IPS-NIHi11 (cell line): Measurements from ENCODE around the gene NPFF.
"Not testable (repeated sequence)": the region's sequence is repeated elsewhere in the genome, so short reads cannot be mapped to it uniquely, and the experiment has no call there.

ENCODE experiments used
- DNase-seq: peaks from one replicate; pipeline ENCODE4 v3.0.0; 2012; ENCODE audit warnings: mixed read lengths, low spot score

Gene NPFF, protein sequence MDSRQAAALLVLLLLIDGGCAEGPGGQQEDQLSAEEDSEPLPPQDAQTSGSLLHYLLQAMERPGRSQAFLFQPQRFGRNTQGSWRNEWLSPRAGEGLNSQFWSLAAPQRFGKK

DNA sequence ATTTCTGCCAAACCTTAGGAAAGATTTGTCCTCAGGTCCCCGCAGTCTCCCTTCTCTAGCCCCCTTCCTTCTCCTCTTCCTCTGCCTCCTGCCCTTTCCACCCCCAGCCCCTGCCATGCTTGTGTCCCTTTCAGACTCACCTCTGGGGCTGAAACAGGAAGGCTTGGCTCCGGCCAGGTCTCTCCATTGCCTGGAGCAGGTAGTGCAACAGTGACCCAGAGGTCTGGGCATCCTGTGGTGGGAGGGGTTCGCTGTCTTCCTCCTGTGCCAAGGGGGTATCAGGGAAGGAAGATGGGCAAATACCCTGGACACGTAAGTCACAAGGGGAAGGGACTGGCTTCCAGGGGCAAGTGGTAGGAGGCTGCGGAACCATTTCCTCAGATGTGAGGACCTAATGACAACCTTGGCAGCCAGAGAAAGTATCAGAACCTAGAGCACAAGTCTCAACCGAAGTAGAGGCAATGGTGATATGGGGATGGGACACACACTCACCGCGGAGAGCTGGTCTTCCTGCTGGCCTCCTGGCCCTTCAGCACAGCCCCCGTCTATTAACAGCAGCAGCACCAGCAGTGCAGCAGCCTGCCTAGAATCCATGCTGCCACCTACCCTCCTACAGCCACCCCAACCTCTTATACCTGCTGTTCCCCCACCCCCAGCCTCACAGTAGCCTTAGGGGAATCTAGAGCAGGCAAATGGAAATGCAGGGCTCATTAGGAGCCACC lies at the start of gene NPFF:
Gene NPFF, minus strand, starts transcription at position 604 of the 722 bp plus-strand sequence. Its CDS starts 10 bp downstream, at position 594.
- DNase-seq, result no peak

DNA sequence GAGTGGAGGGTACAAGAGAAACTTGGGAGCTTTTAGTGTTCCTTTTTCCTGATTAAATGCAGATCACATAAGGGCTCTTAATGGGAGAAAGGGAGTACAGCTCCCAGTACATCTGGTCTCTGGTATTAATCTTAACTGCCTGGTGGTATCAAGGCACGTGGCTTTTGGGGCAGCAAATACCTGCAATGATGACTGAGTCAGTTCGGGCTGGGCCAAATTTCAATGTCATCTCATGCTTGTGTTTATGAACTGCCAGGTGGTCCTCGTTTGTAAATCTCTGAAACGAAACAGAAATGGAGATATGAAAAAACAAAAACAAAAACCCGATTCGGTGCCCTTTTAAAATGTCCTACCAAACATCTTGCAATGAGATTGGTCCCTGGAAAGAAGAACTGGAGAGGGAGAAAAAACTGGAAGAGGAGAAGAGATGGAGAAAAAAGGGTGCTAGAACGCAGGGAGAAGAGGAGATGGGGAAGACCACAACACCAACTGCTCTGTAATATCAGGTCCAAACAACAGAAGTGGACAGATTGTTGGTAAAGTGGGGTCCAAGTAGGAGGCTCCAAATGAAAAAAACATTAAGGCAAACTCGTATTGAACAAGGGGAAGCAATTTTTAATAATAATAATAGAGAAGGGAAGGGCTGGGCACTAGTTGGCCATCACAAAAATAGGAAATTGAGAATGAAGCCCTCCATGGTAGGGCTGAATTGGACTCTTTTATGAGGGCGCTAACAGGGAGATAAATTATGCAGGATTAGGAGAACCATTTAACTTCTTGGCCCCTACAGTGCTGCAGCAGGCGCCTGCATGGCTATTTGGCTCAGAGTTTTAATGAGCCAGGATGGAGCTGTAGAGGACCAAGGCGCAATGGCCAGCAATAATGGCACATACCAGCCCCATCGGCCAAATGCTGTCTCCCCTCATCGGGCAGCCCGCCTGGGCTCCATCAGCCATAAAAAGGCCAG lies 45.4 kb upstream of the NPFF start:
- DNase-seq, result no peak

DNA sequence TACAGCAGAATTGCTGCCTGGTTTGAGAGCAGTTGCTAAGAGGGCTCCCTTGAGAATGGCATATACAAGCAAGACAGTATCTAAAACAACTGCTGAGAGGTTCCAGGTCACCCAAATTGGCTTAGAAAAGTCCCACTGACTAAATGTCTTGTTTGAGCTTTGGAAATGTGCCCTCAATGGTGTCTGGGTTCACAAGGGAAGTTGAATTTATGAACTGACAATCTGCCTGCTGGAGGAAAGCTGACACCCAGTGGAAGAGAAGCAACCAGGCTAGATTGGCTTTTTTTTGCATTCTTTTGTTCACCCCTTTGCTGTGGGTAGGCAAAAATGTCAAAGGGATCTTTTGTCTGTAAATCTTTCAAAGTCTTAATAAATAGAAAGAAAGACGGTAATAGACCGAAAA lies 44.6 kb upstream of the NPFF start:
- no peak for DNase-seq

DNA sequence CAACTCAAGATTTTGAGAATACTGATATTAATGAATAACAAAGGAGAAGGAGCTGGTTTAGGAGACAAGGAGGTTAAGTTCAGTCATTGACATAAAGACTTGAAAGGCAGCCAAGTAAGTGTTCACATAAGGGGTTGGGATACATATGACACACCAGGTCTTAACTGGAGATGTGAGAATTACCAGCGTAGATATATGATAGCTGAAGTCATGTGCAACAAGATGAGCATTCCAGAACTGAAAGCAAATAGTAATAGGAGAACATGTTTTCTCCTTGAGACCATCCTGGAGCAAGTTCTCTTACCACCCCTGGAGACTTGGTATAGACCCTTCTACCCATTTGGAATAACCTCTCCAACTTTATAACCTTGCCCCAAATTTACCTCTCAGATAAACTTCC lies 43.3 kb upstream of the NPFF start:
- no peak for DNase-seq

DNA sequence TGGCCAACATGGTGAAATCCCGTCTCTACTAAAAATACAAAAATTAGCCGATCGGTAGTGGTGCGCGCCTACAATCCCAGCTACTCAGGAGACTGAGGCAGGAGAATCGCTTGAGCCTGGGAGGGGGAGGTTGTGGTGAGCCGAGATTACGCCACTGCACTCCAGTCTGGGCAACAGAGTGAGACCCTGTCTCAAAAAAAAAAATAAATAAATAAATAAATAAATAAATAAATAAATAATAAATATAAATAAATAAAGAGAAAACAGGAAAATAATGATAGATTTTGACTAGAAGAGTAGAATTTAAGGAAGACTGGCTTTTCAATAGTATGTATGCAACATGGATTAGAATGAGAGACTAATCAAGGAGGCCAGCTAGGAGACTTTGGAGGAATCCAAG lies 42.8 kb upstream of the NPFF start:
- not testable (repeated sequence) for DNase-seq

DNA sequence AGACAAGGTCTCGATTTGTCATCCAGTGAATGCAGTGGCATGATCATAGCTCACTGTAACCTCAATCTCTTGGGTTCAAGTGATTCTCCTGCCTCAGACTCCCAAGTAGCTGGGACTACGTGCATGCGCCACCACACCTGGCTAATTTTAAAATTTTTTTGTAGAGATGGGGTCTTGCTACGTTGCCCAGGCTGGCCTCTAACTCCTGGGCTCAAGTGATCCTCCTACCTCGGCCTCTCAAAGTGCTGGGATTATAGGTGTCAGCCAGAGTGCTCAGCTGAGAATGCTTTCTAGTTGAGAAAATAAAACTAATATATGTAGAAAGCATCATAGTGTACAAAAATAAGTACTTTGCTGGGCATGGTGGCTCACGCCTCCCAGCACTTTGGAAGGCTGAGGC lies 41.1 kb upstream of the NPFF start:
- DNase-seq, result not testable (repeated sequence)

DNA sequence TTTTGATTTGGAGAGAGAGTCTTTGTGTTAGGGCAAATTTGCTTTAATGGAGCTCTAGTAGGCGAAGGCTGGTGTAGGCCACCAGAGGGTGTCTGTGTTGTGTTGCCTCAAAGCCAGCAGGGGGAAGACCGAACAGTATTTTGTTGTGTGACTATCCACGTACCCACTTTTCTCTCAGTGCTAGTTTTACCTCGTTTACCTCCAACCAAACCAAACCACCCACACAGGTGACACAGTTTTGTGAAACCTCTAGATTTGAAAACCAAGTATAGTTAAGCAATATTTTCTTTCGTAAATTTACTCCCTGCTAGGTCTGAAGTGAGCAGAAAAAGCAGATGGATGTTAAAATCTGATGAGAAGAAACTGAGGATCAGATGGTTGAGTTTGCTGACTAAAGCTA lies 36.3 kb upstream of the NPFF start:
- peak; percentile 77 for DNase-seq

DNA sequence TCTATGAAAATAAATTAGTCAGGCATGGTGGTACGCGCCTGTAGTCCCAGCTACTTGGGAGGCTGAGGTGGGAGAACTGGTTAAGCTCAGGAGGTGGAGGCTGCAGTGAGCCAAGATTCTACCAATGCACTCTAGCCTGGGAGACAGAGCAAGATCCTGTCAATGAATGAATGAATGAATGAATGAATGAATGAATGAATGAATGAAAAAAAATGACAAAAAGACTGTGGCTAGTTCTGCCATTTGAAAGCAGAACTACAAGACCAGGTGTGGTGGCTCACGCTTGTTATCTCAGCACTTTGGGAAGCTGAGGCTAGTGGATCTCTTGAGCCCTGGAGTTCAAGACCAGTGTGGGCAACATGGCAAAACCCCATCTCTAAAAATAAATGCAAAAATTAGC lies 32.2 kb upstream of the NPFF start:
- DNase-seq, result no peak

DNA sequence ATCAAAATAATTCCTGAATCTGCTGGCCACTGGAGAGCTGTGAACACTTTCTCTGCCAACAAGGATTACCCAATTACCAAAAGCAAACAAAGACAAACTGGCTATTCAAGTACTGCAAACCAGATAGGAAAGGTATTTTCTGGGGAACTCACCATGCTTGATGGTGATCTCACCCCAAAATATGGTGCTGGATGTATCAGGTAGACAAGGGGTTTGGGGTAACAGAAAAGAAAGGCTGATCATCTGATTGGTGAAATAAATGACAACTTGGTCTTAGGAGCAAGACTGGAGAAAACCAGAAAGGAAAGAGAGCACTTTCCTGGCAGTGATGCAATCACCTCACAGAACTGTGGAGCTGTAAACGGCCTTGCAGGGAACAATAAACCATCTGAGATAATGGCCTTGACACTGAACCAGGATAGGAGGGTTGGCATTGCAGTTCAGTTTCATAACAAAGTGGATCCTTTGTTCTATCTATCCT lies 31.0 kb upstream of the NPFF start:
- no peak for DNase-seq

DNA sequence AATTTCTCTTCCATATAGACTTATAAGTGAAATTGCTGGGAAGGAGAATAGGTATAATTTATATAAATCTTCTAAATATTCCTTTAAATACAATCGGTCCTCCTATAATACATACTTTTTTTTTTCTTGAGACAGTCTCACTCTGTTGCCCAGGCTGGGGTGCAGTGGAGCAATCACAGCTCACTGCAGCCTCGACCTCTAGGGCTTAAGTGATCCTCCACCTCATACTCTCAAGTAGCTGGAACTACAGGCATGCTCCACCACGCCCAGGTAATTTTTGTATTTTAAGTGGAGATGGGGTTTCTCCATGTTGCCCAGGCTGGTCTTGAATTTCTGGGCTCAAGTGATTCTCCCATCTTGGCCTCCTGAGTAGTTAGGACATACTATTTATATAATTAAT lies 29.7 kb upstream of the NPFF start:
- no peak for DNase-seq

DNA sequence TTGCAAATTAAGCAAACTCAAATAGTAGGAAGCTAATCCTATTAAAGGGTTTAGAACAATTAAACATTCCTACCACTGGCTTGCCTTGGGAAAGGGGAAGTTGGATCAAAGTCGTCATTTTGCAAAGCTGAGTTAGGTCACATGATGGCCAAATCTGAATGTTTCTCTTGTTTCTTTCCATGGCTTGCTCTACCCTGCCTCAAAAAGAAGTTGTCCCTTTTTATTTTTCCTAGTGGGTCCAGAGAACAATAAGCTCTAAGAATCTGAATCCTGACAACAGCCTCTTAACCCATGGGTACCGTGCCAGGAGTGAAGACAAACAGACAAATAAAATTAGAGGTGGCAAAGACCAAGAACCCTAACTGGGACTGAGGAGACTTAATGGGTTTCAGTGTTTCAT lies 26.2 kb upstream of the NPFF start:
- DNase-seq, result no peak

DNA sequence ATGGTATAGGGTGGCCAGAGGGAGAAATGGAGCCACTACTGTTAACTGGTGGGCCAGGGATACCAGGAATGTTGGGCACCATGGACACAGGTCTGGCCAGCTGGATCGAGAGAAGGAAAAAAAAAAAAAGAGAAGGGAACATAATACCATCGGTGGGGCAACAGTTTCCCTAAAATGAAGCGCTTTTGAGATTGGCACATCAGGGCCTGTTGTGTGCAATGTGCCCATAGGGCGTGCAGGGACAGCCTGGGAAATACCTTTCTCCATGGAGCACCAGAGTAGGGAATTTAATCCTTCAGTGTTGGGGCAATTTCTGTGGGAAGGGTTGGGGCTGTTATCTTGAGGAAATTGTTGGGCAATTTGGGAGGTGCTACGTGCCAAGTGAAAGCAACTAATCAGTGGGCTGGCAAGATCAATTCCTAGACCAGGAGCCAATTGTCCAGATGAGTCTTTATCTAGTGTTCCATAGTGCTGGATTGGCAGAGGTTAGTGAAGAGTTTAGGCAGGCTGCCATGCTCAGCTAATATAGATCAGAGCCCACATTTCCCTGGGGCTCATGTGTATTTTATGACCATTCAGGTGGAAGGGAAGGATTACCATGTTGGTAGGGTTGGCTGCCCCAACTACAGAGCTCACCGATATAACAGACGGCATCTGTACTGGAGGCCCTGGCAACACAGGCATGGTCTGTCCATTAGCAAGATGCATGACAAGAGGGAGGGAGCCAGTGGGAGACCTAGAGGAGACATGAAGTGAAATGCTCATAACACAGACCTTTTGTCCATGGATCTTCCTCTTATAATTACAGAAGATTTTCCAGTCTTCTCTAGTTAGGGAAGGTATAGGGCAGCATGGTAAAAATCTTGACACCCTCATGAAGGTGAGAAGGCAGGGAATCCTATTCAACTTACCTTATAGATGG lies 25.5 kb upstream of the NPFF start:
- DNase-seq, result no peak

DNA sequence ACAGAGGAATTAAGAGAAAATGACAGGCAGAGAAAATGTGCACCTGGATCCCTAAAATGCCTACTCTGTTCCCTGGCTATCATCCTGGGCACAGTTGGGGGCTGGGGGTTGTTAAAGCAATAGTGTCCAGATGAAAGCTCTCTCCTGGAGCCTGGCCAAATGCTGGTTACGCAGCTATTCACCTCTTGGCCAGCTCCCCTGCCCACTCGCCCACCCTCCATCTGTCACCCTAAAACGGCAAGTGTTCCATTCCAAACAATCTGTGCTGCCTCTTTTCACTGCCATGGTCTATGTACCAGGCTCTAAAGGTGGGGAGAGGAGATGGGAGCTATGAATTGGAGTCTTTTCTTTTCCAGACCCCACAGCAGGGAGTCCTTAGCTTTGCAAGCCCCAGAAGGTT lies 24.7 kb upstream of the NPFF start:
- no peak for DNase-seq

DNA sequence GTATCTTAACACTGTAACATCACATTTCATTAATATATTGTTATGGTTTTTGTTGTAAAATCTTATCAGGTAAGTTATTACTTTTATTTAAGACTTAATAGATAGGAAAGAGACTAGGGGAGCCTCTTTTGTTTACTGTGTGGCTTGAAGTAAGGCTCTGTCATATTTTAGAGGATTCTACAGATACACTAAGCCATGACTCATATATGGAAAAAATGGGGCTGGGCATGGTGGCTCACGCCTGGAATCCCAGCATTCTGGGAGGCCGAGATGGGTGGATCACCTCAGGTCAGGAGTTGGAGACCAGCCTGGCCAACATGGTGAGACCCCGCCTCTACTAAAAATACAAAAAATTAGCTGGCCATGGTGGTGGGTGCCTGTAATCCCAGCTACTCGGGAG lies 23.6 kb upstream of the NPFF start:
- DNase-seq, result no peak

DNA sequence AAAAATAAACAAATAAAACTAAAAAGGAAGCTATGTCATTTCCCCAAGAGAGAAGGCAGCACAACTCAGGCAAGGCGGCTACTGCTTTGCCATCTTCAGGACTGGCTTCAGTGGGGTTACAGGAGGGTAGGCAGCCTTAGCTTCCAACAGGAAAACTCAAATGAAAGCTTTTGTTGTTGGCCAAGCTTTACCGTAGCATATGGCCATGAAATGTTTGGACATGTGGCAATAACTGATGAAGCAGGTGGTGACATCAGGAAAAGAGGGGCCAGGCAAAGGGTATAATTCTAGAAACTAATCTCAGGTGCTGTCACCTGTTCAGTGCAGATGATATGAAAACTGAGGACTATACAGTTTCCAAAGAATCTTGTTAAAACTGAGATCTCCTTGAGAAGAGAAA lies 22.8 kb upstream of the NPFF start:
- no peak for DNase-seq

DNA sequence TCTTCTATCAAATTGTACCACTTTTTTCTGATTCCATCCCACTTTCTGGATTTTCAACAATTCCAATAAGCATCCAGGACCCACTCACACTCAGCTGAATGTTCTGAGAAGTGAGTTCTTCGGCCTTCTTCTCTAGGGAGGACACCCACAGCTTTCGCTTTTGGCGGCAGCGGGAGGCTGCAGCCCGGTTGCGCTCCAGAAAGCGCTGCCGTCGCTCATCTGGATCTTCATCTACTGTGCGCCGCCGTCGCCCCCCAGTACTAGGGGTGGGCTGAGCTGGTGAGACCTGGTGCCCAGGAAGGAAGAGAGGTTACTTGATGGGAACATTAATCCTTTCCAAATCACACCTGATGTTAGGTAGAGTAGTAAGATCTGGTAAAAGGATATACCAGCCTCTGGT lies 17.2 kb upstream of the NPFF start:
- DNase-seq, result no peak

DNA sequence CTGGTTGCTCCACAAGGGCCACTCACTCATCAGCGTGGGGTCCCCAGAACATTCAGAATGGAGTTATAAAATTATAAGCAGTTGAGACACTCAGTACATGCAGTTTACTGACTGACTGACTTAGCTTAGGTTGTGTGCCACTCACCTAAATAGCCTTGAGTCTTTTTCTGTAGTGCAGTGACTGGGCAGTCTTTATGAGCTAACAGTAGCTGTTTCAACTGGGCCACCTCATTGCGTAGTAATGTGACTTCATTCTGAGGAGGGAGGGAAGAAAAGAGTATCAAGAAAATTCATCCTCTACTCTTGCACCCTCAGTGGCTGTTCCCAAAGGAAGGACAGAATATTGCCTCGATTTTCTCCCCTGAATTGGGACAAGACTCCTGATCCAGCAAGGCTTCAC lies 15.8 kb upstream of the NPFF start:
- DNase-seq, result no peak

DNA sequence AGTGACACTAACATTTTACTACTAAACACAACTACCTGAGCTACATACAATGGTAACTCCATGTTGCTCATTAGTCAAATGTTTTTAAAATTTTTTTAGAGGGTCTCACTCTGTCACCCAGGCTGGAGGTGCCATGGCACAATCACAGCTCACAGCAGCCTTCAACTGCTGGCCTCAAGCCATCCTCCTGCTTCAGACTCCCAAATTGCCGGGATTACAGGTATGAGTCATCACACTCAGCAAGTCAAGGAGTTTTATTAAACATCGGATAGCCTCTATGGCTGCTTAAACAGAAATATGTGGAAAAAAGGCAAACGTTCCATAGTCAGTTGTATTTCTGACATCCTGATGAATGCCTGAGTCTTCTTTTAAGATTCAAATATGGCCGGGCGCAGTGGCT lies 11.1 kb upstream of the NPFF start:
- no peak for DNase-seq

DNA sequence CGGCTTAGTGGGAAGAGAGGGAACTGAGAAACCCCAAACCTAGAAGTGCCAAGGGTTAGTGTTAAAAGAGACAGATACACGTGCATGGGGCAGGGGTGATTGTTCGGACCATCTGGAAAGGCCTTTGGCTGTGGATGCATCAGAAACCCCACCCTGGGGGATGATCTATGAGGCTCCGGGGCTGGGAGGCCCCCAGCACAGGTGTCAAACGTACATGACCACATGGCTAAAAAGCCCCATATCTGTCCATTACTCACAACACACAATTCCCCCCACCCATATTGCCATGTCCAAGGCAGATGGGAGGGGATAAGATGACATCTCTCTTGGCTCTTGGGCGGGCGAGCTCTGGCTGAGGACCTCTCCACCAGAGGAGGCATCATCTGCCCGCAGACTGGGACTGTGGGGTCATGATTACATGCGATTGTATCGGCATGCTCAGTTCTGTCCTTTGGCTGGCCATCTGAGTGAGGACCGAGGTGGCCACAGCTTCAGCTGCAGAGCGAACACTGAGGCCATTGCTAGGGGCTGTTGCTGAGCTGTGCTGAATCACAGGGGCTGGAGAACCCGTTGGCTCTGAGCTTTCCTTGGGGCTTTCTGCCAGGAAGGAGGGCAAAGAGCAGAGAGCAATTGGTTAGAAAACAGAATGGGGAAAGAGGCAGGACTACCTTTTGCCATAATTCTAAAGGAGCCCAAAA lies 9.6 kb upstream of the NPFF start:
- no peak for DNase-seq

DNA sequence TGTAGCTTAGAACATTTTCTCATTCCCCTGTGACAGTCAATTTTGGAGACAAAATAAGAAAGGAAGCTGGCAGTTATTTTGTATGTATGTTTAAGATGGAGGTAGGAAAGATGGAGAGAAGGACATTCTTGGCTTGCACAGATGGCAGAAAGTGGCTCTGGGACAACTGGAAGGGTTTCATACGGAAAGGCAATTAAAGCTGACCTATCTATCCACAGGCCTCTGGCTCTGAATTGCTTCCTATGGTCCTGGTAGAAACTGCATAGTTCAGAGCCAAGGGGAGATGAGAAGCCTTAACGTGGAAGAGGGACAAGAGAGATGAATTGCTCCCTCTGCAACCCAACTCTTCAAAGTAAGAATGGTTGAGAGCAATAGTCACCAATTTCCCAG lies 8.0 kb upstream of the NPFF start:
- no peak for DNase-seq

DNA sequence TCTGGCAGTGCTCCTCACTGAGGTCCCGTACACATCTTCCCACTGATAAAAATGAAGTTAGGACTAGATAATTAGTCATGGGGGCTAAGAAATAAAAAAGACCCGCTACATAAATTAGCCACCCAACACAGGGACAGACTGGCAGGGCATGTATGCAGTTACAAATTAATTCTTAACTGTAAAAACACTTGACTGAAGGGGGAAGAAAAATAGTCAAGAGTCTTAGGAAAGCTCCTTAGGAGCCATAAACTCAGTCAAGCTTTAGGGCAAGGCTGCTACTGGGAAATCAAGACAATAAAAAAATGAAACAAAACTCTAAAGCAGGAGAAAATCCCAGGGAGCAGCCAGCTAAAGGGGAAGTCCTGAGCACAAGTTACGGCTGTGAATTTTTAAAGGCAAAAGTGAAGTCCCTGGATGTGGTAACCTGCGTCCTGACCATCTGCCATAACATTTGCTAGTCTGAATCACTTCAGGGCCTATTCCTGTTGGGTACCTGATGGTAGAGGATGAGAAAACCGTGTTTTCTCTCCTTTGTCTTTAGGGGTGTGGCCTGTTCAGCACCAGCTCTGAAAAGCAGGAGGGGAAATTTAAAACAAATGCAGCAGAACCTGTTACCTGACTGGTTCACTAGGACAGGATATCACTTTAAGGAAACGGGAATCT lies 7.5 kb upstream of the NPFF start:
- DNase-seq, result no peak
